Neural cell (in vitro differentiated cells): ENCODE data around the gene MAIP1.

Source experiments
- RAD21 ChIP-seq: fragments of 450-650 bp; conservative IDR thresholded peaks from 2 replicates; pipeline ENCODE4 v1.6.1; 2014; ENCODE audit warnings: antibody characterized with exemption, mild to moderate bottlenecking, moderate library complexity
- SMC3 ChIP-seq: fragments of 450-650 bp; conservative IDR thresholded peaks from 2 replicates; pipeline ENCODE4 v1.6.1; 2014; ENCODE audit warnings: antibody characterized with exemption, mild to moderate bottlenecking, moderate library complexity; ENCODE audit not compliant: poor library complexity
- TF ChIP-seq, protein P1 (sequence below): fragments of 450-650 bp; IDR thresholded peaks from 2 replicates; pipeline ENCODE4 v1.5.1; 2014; ENCODE audit warnings: antibody characterized with exemption, mild to moderate bottlenecking, moderate library complexity; ENCODE audit not compliant: poor library complexity, severe bottlenecking

DNA sequence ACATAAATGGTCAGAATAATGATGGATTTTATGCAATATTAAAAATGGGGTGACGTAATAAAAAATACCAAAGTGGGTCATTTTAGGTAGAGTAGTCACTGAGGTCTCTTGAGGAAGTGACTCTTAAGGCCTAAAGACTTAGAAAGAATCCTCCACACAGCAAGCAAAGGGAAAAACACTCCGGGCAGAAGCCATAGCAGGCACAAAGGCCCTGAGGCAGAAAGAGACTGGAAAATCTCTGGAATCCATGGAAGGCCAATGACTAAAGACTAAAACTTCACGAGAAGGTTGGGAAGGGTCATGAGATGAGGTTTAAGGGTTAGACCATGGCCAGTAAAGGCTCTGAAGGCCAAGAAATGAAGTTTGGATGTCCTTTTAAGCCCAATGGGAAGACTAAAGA, 36.9 kb downstream of the MAIP1 start:
- TF ChIP-seq SMC3 (no peak), RAD21 (no peak)
- TF ChIP-seq, protein P1, sequence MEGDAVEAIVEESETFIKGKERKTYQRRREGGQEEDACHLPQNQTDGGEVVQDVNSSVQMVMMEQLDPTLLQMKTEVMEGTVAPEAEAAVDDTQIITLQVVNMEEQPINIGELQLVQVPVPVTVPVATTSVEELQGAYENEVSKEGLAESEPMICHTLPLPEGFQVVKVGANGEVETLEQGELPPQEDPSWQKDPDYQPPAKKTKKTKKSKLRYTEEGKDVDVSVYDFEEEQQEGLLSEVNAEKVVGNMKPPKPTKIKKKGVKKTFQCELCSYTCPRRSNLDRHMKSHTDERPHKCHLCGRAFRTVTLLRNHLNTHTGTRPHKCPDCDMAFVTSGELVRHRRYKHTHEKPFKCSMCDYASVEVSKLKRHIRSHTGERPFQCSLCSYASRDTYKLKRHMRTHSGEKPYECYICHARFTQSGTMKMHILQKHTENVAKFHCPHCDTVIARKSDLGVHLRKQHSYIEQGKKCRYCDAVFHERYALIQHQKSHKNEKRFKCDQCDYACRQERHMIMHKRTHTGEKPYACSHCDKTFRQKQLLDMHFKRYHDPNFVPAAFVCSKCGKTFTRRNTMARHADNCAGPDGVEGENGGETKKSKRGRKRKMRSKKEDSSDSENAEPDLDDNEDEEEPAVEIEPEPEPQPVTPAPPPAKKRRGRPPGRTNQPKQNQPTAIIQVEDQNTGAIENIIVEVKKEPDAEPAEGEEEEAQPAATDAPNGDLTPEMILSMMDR, result no peak
